HG02885 (cell line): ENCODE data around the gene HGF.
"Not testable (repeated sequence)": the region's sequence is repeated elsewhere in the genome, so short reads cannot be mapped to it uniquely, and the experiment has no call there.

Source experiments
- ATAC-seq: cut with Tn5 transposase; IDR thresholded peaks from one replicate; pipeline ENCODE4 v1.9.1; 2021; ENCODE audit warnings: mild to moderate bottlenecking; ENCODE audit not compliant: unreplicated experiment, poor library complexity

Gene HGF

DNA sequence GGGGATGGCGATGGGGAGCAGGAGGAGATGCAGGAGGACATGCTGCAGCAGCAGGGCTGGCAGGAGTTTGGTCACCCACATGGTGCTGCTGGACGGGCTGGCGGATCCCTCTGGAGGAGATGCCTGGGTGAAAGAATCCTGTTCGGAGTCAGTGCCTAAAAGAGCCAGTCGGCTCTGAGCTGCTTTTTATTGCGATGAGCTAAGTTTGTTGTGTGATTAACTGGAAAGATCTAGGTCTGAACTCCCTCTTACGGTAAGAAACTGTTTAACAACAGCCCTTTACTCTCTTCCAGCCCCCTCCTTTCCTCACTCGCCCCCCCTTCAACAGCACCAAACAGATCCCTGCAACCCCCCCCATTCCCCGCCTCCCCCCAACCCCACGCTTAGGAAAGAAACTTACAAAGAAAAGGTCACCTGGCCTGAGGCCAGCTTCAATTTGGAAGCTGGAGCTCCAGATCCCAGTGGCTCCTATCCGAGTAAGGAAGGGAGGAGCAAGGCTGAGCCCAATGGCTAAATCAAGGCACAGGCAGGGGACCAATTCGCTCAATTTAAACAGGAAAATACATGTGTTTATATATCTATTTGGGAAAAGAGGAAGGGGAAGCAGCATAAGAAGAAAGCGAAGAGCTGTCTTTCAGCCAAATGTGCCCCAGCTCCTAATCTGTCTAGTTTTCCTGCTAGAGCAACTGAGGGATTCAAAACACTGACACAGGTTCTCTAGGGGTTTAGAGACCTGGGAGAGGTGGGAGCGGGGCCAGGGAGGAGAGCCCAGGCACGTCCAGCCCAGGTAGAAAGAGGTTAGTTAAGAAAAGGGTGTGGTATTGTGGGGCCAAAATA is at the start of gene HGF:
TSS of gene HGF (minus strand) at position 157 of the 837 bp plus-strand sequence. CDS start at position 81, 76 bp downstream.
- ATAC-seq, result no peak

DNA sequence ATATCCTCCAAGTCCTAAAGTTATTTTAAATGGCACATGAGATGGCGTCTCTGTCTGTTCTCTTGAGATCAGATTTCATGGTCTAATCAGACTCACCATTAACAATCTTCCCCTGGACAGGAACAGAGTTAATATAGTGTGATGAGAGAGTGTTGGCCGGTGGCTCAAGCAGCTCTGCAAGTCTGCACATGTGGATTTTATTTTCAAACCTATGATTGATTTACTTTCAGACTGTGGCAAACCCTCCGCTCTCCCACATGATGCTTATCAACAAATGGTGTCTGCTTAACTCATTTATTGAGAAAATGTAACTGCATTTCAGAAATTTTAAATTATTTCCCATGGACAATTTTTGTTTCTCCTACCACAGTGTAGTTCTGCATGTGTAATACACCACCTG is 46.5 kb upstream of the HGF start:
- no peak for ATAC-seq

GRCh38 chr7:81812866-81813476 is 43.1 kb upstream of the HGF start:
- peak; percentile 98 for ATAC-seq

GRCh38 chr7:81811956-81812865 is 42.4 kb upstream of the HGF start:
- peak; percentile 64 for ATAC-seq

DNA sequence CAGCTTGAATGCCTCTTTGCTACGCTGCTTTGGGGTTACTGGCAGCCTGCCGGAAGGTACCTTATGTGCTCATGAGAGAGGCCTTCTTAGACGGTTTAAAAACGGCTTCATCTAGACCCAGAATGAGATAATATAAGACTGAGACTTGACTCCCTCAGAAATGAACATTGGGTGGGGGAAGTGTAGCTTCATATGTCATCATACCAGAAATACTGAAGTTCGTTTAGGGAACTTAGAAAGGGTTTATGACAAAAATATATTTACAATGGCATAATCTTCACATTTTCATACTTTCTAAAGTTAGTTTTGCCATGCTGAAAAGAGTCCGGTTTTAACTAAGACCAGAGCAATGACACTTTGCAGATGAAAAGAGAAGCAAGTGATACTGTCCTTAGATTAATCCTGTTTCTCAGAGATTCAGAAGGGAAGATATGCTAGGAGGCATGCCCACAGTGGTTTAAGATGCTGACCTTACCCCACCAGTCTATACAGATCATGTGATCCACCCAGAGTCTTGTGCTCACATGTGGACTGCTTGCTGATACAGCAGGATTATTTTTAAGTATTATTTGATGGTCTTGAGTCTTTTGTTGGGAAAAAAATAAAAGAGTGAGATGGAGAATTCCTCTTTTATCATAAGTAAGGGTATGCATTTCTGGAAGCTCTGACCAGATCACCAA is 40.8 kb upstream of the HGF start:
- ATAC-seq, result no peak

DNA sequence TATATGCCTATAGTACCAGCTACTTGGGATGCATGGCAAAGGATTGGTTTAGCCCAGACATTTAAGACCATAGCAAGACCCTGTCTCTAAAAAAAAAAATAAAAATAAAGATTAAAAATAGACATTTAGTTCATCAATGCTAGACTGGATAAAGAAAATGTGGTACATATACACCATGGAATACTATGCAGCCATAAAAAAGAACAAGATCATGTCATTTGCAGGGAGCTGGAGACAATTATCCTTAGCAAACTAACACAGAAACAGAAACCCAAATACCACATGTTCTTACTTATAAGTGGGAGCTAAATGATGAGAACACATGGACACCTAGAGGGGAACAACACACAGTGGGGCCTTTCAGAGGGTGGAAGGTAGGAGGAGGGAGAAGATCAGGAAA is 38.5 kb upstream of the HGF start:
- not testable (repeated sequence) for ATAC-seq

DNA sequence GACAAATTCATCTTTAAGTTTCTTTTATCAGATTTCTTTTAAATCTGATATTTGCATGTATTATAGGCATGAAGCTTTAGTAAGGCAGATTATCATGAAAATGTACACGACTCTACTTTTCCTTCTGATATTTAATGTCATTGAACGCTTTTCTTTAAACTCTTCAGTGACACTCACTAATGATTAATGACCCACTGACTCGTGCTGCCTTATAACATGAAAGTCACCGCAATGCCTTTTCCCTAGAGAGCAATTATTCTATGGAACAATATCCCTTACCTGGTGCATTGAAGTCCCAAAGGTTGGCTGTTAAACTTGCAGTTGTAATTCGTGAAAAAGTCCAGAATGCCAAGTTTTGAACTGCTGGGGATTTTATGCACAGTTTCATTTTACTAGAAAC is 33.4 kb upstream of the HGF start:
- ATAC-seq, result no peak

DNA sequence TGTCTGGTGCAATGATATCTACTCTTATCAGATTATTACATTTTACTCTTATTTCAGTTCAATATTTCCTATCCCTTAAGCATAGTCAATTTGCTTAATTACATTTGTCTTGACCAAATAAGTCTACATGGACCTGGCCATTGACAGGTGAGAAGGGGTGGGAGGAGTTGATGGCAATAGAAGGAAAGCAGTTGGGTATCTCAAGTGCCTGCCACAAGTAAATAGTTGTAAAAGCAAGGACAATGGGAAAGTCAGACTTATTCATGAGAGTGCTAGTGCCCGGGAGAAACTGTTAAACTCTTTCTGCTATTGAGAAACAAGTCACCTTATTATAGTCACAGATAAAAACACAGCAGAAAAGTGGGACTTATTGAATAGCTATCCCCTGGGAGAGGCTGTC is 32.4 kb upstream of the HGF start:
- no peak for ATAC-seq

GRCh38 chr7:81801532-81801931 is 31.7 kb upstream of the HGF start:
- ATAC-seq, result no peak

GRCh38 chr7:81791568-81792518 is 22.0 kb upstream of the HGF start:
- ATAC-seq, result no peak

GRCh38 chr7:81790686-81791085 is 20.8 kb upstream of the HGF start:
- ATAC-seq, result no peak

DNA sequence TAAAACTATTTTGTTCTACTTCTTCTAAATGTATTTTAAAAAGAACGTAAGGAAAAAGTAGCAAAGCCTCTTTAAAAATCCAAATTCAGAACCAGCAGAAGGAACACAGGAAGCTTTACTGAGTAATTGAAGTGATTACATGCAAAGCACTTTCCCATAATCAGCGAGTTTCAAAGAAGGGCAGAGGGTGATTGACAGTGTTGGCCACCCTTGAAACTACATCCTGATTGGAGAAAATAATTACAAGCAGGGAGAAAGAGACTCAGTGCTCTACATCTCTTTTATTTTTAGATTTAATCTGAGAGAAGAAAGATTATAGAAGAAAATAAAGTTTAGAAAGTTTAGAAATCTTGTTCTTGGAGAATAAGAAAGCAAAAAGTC is 20.3 kb upstream of the HGF start:
- ATAC-seq, result no peak

DNA sequence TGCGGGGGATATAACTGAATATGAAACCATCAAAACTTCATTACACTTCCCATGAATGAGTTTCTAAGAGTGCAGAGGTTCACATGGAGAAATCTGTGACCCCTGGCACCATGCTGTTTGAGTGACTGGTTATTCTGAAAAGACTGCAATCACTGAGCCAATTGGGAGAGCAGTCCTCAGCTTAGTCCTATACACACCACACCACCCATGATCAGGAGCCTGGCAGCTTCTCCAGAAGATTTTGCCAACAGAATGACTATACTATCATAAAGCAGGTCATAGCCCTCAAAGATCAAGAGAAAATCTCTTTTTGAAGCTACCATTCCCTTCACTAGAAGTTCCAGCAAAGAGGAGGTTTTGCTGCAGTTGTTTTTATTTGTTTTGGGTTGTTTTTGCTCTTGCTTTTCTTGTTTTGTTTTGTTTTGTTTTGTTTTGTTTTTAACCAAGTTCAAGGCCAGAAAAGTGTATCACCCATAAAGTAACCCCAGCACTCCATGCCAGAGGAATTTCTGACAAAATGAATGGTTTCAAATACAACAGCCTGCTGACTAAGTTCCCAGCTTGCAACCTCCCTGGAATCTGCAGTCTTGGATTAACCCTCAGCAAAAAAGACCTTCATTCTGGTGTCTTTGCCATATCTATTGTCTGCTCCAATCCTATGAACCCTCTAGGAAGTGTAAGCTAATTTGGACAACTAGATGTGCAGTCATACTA is 19.7 kb upstream of the HGF start:
- ATAC-seq, result no peak

DNA sequence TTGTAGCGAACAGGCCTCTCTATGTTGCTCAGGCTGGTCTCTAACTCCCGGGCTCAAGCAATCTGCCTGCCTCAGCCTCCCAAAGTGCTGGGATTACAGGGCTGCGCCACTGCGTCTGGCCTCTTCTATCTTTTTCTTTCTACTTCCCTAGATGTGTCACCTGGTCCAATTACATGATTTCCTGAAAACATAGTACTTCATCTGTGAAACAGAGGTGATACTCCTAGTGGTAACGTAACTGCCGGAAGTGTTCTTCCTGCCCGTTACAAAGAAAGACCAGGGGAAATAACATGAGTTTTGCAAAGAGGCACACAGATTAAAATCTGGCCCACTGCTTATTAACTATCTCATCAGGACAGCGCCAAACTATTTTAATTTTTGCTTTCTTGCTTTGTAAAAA is 18.4 kb upstream of the HGF start:
- ATAC-seq, result no peak

DNA sequence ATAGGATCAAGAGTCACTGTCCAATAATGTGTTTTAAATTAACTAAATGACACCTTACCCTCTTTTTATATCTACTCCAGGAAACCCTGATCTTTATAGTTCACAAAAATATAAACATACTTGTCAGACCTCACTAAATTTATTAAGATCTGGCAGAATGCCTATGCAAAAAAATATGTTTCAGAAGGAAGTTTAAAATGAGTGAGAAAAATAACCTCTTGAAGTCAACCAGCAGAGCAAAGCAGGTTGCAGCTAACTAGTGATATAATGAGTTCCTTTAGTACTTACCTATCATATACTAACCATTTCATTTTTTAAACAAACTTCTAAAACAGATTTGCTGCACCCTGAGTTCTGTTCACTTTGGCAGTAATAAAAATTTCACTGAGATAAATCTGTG is 14.0 kb upstream of the HGF start:
- peak; percentile 54 for ATAC-seq

GRCh38 chr7:81780914-81781693 is 11.3 kb upstream of the HGF start:
- ATAC-seq, result no peak

DNA sequence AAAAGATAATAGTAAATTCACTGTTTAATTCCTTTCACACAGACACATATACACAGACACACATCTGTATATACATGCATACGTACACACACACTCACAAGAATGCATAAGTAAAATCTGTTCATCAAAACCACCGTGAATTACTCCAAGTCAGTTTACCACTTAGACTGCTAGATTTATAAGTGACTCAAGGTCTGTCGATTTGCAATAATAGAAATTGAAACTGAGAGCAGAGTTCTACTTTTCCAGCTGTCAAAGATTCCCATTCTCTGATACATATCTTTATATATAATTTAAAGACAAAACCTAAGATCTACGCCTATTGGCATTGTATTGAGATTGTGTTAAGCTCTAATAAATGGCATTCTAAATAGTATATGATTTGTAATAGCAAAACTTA is 9.9 kb upstream of the HGF start:
- no peak for ATAC-seq

DNA sequence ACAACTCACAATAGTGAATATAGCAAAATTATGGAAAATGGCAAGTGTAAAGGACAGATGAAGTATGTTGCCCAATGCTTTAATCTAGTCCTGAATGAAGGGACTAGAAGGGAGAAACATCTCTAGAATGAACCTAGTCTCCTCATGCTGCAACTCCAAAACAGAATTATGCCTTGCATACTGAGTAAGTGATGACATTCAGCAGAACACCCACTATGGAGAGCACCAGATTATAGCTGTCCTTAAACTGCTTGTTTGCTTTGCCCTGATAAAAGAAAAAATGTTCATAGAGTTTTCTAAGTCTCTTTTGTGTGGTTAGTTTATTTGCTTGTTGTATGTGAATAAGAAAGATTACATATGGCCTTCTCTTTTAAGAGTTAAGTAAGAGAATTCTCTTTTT is 7.8 kb upstream of the HGF start:
- no peak for ATAC-seq
